Activated CD8-positive, alpha-beta memory T cell treated with anti-CD3 and anti-CD28 coated beads, Interleukin-2, amount 50 U/mL, for 24 hours (primary cell): ENCODE data around the gene PRR23E.

Experiments
- DNase-seq: peaks from one replicate; pipeline ENCODE4 v3.0.0-alpha.2; 2020; ENCODE audit errors: extremely low read depth

The PRR23E gene

DNA sequence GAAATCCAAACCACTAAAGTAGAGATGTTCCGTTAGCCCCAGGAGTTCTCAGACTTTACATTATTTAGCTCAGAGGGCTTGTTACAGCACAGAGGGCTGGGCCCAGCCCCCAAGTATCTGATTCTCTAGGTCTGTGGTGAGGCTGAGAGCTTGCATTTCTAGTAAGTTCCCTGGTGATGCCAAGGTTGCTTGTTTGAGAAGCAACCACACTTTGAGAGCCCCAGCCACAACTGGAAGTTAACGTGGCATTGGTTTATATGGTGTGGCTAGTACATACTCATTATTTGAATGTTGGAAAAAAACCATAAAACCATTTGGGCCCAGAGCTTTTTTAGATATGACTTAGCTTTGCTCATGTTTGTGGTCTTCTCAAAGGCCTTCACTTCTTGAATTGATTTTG, 35.9 kb downstream of the PRR23E start:
- no peak for DNase-seq

GRCh38 chr3:127233371-127233770, 40.4 kb downstream of the PRR23E start:
- DNase-seq, result no peak

GRCh38 chr3:127234778-127235177, 41.8 kb downstream of the PRR23E start:
- no peak for DNase-seq

GRCh38 chr3:127235706-127236105, 42.8 kb downstream of the PRR23E start:
- no peak for DNase-seq

DNA sequence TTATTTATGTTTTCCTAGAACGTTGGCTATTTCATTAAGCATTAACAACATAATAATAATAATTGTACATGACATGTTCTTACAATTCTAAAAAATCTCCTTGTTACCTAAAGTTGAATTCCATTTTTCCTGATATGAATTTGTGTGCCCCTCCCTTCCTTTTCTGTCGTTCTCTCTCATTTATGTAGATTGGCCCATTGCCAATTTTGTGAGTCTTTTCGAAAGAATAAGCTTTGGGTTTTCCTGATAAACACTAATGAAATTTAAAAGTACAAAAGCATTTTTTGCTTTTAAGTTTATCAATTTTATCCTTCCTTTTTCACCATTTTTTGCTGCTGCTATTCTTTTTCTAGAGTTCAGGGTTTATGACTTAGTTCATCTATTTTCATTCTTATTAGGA, 44.9 kb downstream of the PRR23E start:
- no peak for DNase-seq

- DNase-seq, result no peak
Measured at GRCh38 chr3:127238602-127239001, 45.7 kb downstream of the PRR23E start.

DNA sequence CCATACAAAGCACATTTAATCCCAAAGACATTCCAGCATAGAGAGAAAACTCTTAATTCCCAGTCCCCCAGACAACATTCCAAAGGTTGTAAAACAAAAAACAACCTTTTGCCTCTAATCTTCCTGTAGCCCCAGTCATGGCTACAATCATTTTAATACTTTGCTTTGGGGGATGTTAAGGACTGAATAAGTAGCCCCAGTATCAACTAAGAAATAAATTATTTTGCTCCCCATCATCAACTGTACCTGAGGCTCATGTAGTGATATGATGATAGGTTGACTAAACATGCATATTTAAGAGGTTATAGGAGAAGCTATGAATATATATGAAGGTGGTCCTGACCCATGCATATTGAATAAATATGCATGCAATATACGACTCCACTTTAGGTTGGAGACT, 54.4 kb downstream of the PRR23E start:
- no peak for DNase-seq
